Right lobe of liver (tissue), 6 donors: ENCODE data around the gene ANKRD11. TPM values are rescaled to one million over a fixed set of nuclear protein-coding genes. Genes with fewer than 3 reads are reported as not detected.

Experiments
- ATAC-seq, 4 donors: fragments of 200-7000 bp; cut with Tn5 transposase; one replicate each; pipeline ENCODE4 v1.9.1; 2020; ENCODE audit warnings: mild to moderate bottlenecking in 4 of 4, moderate library complexity in 4 of 4
- DNase-seq, 3 donors: peaks; one replicate each; pipeline ENCODE4 v3.0.0-alpha.2; 2020
- H3K27ac ChIP-seq, 3 donors: fragments of 200-600 bp; one replicate each; pipeline ENCODE4 v1.8.0; 2022
- H3K27me3 ChIP-seq, 2 donors: fragments of 200-600 bp; one replicate each; pipeline ENCODE4 v1.8.0; 2022
- H3K36me3 ChIP-seq, 4 donors: fragments of 200-600 bp; sonication (generic) in 1 of 4; one replicate each; pipeline versions ENCODE4 v1.5.1 to v1.8.0; 2017 to 2022; ENCODE audit warnings: control low read depth in 1 of 4
- H3K4me1 ChIP-seq, 4 donors: fragments of 200-600 bp; sonication (generic) in 1 of 4; one replicate each; pipeline versions ENCODE4 v1.5.1 to v1.8.0; 2017 to 2022; ENCODE audit warnings: control low read depth in 1 of 4
- H3K4me3 ChIP-seq, 3 donors: fragments of 200-600 bp; one replicate each; pipeline ENCODE4 v1.8.0; 2022
- H3K9me3 ChIP-seq, 4 donors: fragments of 200-600 bp; sonication (generic) in 1 of 4; one replicate each; pipeline versions ENCODE4 v1.5.1 to v1.8.0; 2017 to 2022; ENCODE audit warnings: control low read depth in 1 of 4
- CTCF ChIP-seq, 4 donors: fragments of 200-600 bp in 3 of 4; fragments of 450-650 bp in 1 of 4; IDR thresholded peaks; one replicate each; pipeline versions ENCODE4 v1.5.1 to v1.8.0; 2016 to 2022; ENCODE audit warnings: antibody characterized with exemption in 4 of 4, mild to moderate bottlenecking in 2 of 4
- POLR2A ChIP-seq: fragments of 450-650 bp; IDR thresholded peaks from one replicate; pipeline ENCODE4 v1.6.1; 2017; ENCODE audit warnings: antibody characterized with exemption, mild to moderate bottlenecking
- WGBS: methylation state at CpG from one replicate; pipeline ENCODE4 v1.1.6; 2018; ENCODE audit warnings: low coverage, low lambda C conversion rate; ENCODE audit not compliant: insufficient coverage; ENCODE audit errors: missing lambda C conversion rate; 5-methylcytosine and 5-hydroxymethylcytosine counted together
- intact Hi-C, 2 donors: fragments of 100-400 bp; cut with DNase I; formaldehyde crosslinking; loops; one replicate each; pipeline versions ENCODE4 v1.11.2 to v1.14.1; 2022
- total RNA-seq, 6 experiments: library from RNA; depleted of rRNA in 2 of 6; stranded (reverse); fragments of >200 nt in 2 of 6; fragmentation: NEBNext Ultra II Directional in 3 of 6; extraction: Animal tissue kit (Norgen Biotek cat#: 25700) in 3 of 6; gene quantifications; one replicate each; pipeline versions ENCODE4 v1.1.0 to v1.2.4, GENCODE V29; 2016 to 2023
- donor health status: DM: no; HTN: yes; CAD: no.
- donor health status: DM: no; HTN: no; CAD: no.
- donor health status: DM: no; HTN: no; CAD: no.
- donor health status: DM: no; HTN: yes; CAD: no.
- donor health status: DM: no; HTN: yes; CAD: no.

The ANKRD11 gene
- total RNA-seq, 6 experiments from 2014 or later: 26.2 to 65.8 (median 41.6) TPM

- H3K9me3 ChIP-seq: no peaks in the 10 kb centered on the region
- WGBS: 60% methylated on average over 4 of the region's 4 CpGs
- H3K27ac ChIP-seq: peak overlapping the region; percentile 56 to 85 (median 76)
- intact Hi-C loops: no loop called here
- DNase-seq (no peak), ATAC-seq (no peak)
- H3K4me1 ChIP-seq: peaks cover 2 to 35% (median 13%) of the 10 kb centered on the region in 4 donors
- peaks cover 0 to 9% (median 3%) of the 10 kb centered on the region in 4 donors for H3K36me3 ChIP-seq
- H3K27me3 ChIP-seq: no peaks in the 10 kb centered on the region
- peak overlapping the region in 2 of 3 donors; percentile 32 for H3K4me3 ChIP-seq
- TF ChIP-seq POLR2A (no peak), CTCF (IDR thresholded peaks at IDR 0.05) (no peak)
These were observed 15.7 kb upstream of the ANKRD11 start for GRCh38 chr16:89506113-89506504.

- intact Hi-C loops: no loop called here
- WGBS: 2% methylated on average over 18 of the region's 20 CpGs
- H3K36me3 ChIP-seq: peaks cover 0 to 2% (median 0%) of the 10 kb centered on the region in 4 donors
- TF ChIP-seq CTCF (IDR thresholded peaks at IDR 0.05) (no peak), POLR2A (peak; percentile 93)
- H3K4me1 ChIP-seq: peaks cover 2 to 35% (median 13%) of the 10 kb centered on the region in 4 donors
- ATAC-seq: peak; percentile 72 to 81 (median 78)
- H3K27ac ChIP-seq: peak overlapping the region; percentile 76 to 85 (median 78)
- DNase-seq: peak; percentile 94 to 97 (median 95)
- H3K9me3 ChIP-seq: no peaks in the 10 kb centered on the region
- peak overlapping the region in 2 of 3 donors; percentile 32 for H3K4me3 ChIP-seq
- H3K27me3 ChIP-seq: no peaks in the 10 kb centered on the region
These were observed 15.1 kb upstream of the ANKRD11 start for GRCh38 chr16:89505204-89506112.

- no peaks in the 10 kb centered on the region for H3K36me3 ChIP-seq
- no peak for ATAC-seq
- no peak for TF ChIP-seq POLR2A
- no peak for TF ChIP-seq CTCF (IDR thresholded peaks at IDR 0.05)
- H3K27ac ChIP-seq: no peak overlapping the region
- intact Hi-C loops: no loop called here
- no peak overlapping the region for H3K4me3 ChIP-seq
- no peaks in the 10 kb centered on the region for H3K27me3 ChIP-seq
- H3K4me1 ChIP-seq: peaks cover 2 to 27% (median 13%) of the 10 kb centered on the region in 4 donors
- H3K9me3 ChIP-seq: no peaks in the 10 kb centered on the region
- DNase-seq: no peak
- 73% methylated on average over 7 of the region's 7 CpGs for WGBS
These were observed 13.7 kb upstream of the ANKRD11 start for GRCh38 chr16:89504091-89504490.

- ATAC-seq (peak in 2 of 4 donors; percentile 5 to 40), DNase-seq (peak in 2 of 3 donors; percentile 48 to 57)
- no peak overlapping the region for H3K4me3 ChIP-seq
- TF ChIP-seq CTCF (IDR thresholded peaks at IDR 0.05): peak in 1 of 4 donors; percentile 4
- TF ChIP-seq POLR2A: no peak
- no peaks in the 10 kb centered on the region for H3K27me3 ChIP-seq
- H3K36me3 ChIP-seq: peaks cover 0 to 5% (median 0%) of the 10 kb centered on the region in 4 donors
- intact Hi-C loops: no loop called here
- WGBS: 63% methylated on average over 10 of the region's 21 CpGs
- H3K4me1 ChIP-seq: peaks cover 2 to 21% (median 12%) of the 10 kb centered on the region in 4 donors
- no peak overlapping the region for H3K27ac ChIP-seq
- no peaks in the 10 kb centered on the region for H3K9me3 ChIP-seq
These were observed 11.9 kb upstream of the ANKRD11 start for GRCh38 chr16:89502081-89502843.
